Astrocyte (in vitro differentiated cells and primary cell): ENCODE measurements around the gene CD164. TPM values are rescaled to one million over a fixed set of nuclear protein-coding genes. Genes with fewer than 3 reads are reported as not detected.
"Not testable (repeated sequence)": the region's sequence is repeated elsewhere in the genome, so short reads cannot be mapped to it uniquely, and the experiment has no call there.

Source experiments
- DNase-seq: peaks from one replicate; pipeline ENCODE4 v3.0.0-alpha.2; 2010; ENCODE audit warnings: low read depth
- FAIRE-seq: peaks from 2 replicates; lab custom pipeline; 2011; peaks lifted over from hg19 to GRCh38; lab: Jason Lieb, UNC
- H2AFZ ChIP-seq: 2 replicates; pipeline ENCODE4 v1.6.0; 2012; ENCODE audit warnings: low read depth, low read length, inconsistent platforms
- H3K27ac ChIP-seq: 2 replicates; pipeline ENCODE4 v1.5.1; 2011; ENCODE audit warnings: low read depth, low read length, inconsistent platforms
- H3K27me3 ChIP-seq: 2 replicates; pipeline ENCODE4 v1.6.0; 2011; ENCODE audit warnings: low read length, inconsistent platforms; ENCODE audit not compliant: insufficient read depth
- H3K36me3 ChIP-seq: 2 replicates; pipeline ENCODE4 v1.5.1; 2011; ENCODE audit warnings: low read length, inconsistent platforms; ENCODE audit not compliant: insufficient read depth
- H3K4me1 ChIP-seq: 2 replicates; pipeline ENCODE4 v1.5.1; 2011; ENCODE audit warnings: low read length, inconsistent platforms; ENCODE audit not compliant: insufficient read depth
- H3K4me2 ChIP-seq: 2 replicates; pipeline ENCODE4 v1.6.0; 2012; ENCODE audit warnings: low read length, inconsistent platforms
- H3K4me3 ChIP-seq: 2 replicates; pipeline ENCODE4 v1.5.1; 2011; ENCODE audit warnings: low read depth, mild to moderate bottlenecking, low read length, inconsistent platforms; ENCODE audit not compliant: insufficient read depth
- H3K79me2 ChIP-seq: 2 replicates; pipeline ENCODE4 v1.6.0; 2012; ENCODE audit warnings: mild to moderate bottlenecking, low read length, inconsistent platforms; ENCODE audit not compliant: insufficient read depth
- H3K9ac ChIP-seq: 2 replicates; pipeline ENCODE4 v1.6.0; 2012; ENCODE audit warnings: mild to moderate bottlenecking, low read length, inconsistent platforms
- H3K9me3 ChIP-seq: 2 replicates; pipeline ENCODE4 v1.5.1; 2012; ENCODE audit warnings: low read depth, mild to moderate bottlenecking, low read length, inconsistent platforms; ENCODE audit not compliant: insufficient read depth
- H4K20me1 ChIP-seq: 2 replicates; pipeline ENCODE4 v1.6.0; 2012; ENCODE audit warnings: low read length, inconsistent platforms; ENCODE audit not compliant: insufficient read depth
- H3K27ac Mint-ChIP-seq: one replicate; pipeline ENCODE4 v1.8.0; 2021; ENCODE audit warnings: mild to moderate bottlenecking, mixed read lengths; ENCODE audit not compliant: unreplicated experiment
- H3K27me3 Mint-ChIP-seq: one replicate; pipeline ENCODE4 v1.8.0; 2021; ENCODE audit warnings: low read depth, mixed read lengths; ENCODE audit not compliant: unreplicated experiment
- H3K36me3 Mint-ChIP-seq: one replicate; pipeline ENCODE4 v1.8.0; 2021; ENCODE audit warnings: low read depth, mixed read lengths; ENCODE audit not compliant: unreplicated experiment
- H3K4me1 Mint-ChIP-seq: one replicate; pipeline ENCODE4 v1.8.0; 2021; ENCODE audit warnings: low read depth, mixed read lengths; ENCODE audit not compliant: unreplicated experiment
- H3K4me3 Mint-ChIP-seq: one replicate; pipeline ENCODE4 v1.8.0; 2021; ENCODE audit warnings: mild to moderate bottlenecking, moderate library complexity, mixed read lengths; ENCODE audit not compliant: unreplicated experiment
- H3K9me3 Mint-ChIP-seq: one replicate; pipeline ENCODE4 v1.8.0; 2021; ENCODE audit warnings: mild to moderate bottlenecking, mixed read lengths; ENCODE audit not compliant: unreplicated experiment
- CTCF ChIP-seq: IDR thresholded peaks from 2 replicates; pipeline ENCODE4 v1.5.1; 2011; ENCODE audit warnings: low read depth, mild to moderate bottlenecking, inconsistent platforms, low read length, moderate library complexity; ENCODE audit not compliant: insufficient read depth
- EZH2 ChIP-seq: IDR thresholded peaks from 2 replicates; pipeline ENCODE4 v1.6.1; 2012; ENCODE audit warnings: mild to moderate bottlenecking, low read length, inconsistent platforms; ENCODE audit not compliant: insufficient read depth
- total RNA-seq: library from RNA; stranded (reverse); gene quantifications from 2 replicates; pipeline ENCODE4 v1.2.1, GENCODE V29; 2021

Gene CD164
- total RNA-seq, 1 donor from 2014 or later, result 345 TPM

- Histone ChIP-seq H3K27ac (no peak overlapping the region), H3K27me3 (no peaks in the 10 kb centered on the region), H2AFZ (no peak overlapping the region), H3K36me3 (peaks cover 71% of the 10 kb centered on the region), H3K9me3 (no peaks in the 10 kb centered on the region), H3K9ac (no peak overlapping the region), H3K4me3 (no peak overlapping the region), H3K4me1 (no peaks in the 10 kb centered on the region), H3K4me2 (no peak overlapping the region), H4K20me1 (peaks cover 53% of the 10 kb centered on the region), H3K79me2 (peaks cover 45% of the 10 kb centered on the region)
- FAIRE-seq (no peak), DNase-seq (no peak)
- Mint-ChIP-seq H3K27me3 (no peaks in the 10 kb centered on the region), H3K4me1 (peaks cover 23% of the 10 kb centered on the region), H3K4me3 (no peak overlapping the region), H3K9me3 (no peaks in the 10 kb centered on the region), H3K27ac (no peak overlapping the region), H3K36me3 (peaks cover 14% of the 10 kb centered on the region)
- TF ChIP-seq CTCF, result no peak
Measured at GRCh38 chr6:109370792-109371191, 11.5 kb downstream of the CD164 start.

GRCh38 chr6:109370336-109370735, 11.9 kb downstream of the CD164 start:
- no peak overlapping the region for H2AFZ ChIP-seq
- DNase-seq, result no peak
- Mint-ChIP-seq H3K4me1 (peaks cover 23% of the 10 kb centered on the region), H3K4me3 (no peak overlapping the region), H3K36me3 (peaks cover 14% of the 10 kb centered on the region), H3K27ac (no peak overlapping the region), H3K27me3 (no peaks in the 10 kb centered on the region), H3K9me3 (no peaks in the 10 kb centered on the region)
- no peak overlapping the region for H3K9ac ChIP-seq
- no peaks in the 10 kb centered on the region for H3K27me3 ChIP-seq
- H4K20me1 ChIP-seq, result peaks cover 53% of the 10 kb centered on the region
- TF ChIP-seq EZH2, result no peak
- no peak for TF ChIP-seq CTCF
- no peak overlapping the region for H3K27ac ChIP-seq
- H3K4me2 ChIP-seq, result no peak overlapping the region
- no peak for FAIRE-seq
- no peaks in the 10 kb centered on the region for H3K9me3 ChIP-seq
- no peaks in the 10 kb centered on the region for H3K4me1 ChIP-seq
- H3K4me3 ChIP-seq, result no peak overlapping the region
- peaks cover 70% of the 10 kb centered on the region for H3K36me3 ChIP-seq
- H3K79me2 ChIP-seq, result peaks cover 45% of the 10 kb centered on the region

GRCh38 chr6:109369728-109370127, 12.5 kb downstream of the CD164 start:
- H3K36me3 Mint-ChIP-seq, result peaks cover 15% of the 10 kb centered on the region
- Histone ChIP-seq H3K79me2 (peaks cover 43% of the 10 kb centered on the region), H3K9ac (no peak overlapping the region), H3K27me3 (no peaks in the 10 kb centered on the region), H3K4me1 (no peaks in the 10 kb centered on the region), H3K36me3 (peaks cover 70% of the 10 kb centered on the region), H3K4me2 (no peak overlapping the region), H3K27ac (no peak overlapping the region), H2AFZ (no peak overlapping the region), H3K9me3 (no peaks in the 10 kb centered on the region), H4K20me1 (peaks cover 48% of the 10 kb centered on the region), H3K4me3 (no peak overlapping the region)
- no peaks in the 10 kb centered on the region for H3K27me3 Mint-ChIP-seq
- peaks cover 23% of the 10 kb centered on the region for H3K4me1 Mint-ChIP-seq
- H3K9me3 Mint-ChIP-seq, result no peaks in the 10 kb centered on the region
- H3K27ac Mint-ChIP-seq, result no peak overlapping the region
- no peak for DNase-seq
- no peak overlapping the region for H3K4me3 Mint-ChIP-seq
- no peak for TF ChIP-seq CTCF
- no peak for TF ChIP-seq EZH2
- FAIRE-seq, result no peak

- not testable (repeated sequence) for H3K27me3 ChIP-seq, H3K27me3 Mint-ChIP-seq, H3K9me3 Mint-ChIP-seq, H3K9ac ChIP-seq, H3K27ac ChIP-seq, H3K4me2 ChIP-seq, H3K4me1 ChIP-seq, H3K4me3 ChIP-seq, H3K9me3 ChIP-seq, H3K27ac Mint-ChIP-seq, H2AFZ ChIP-seq, H3K4me3 Mint-ChIP-seq, FAIRE-seq, DNase-seq, H3K4me1 Mint-ChIP-seq
- Histone ChIP-seq H3K79me2 (peaks cover 23% of the 10 kb centered on the region), H4K20me1 (peaks cover 28% of the 10 kb centered on the region), H3K36me3 (peaks cover 46% of the 10 kb centered on the region)
- peaks cover 32% of the 10 kb centered on the region for H3K36me3 Mint-ChIP-seq
Measured at GRCh38 chr6:109364382-109365078, 17.7 kb downstream of the CD164 start.
